Stimulated activated CD4-positive, alpha-beta T cell treated with anti-CD3 and anti-CD28 coated beads, Interleukin-4, amount 100 ng/mL, for 24 hours (primary cell): ENCODE measurements around the gene FBN2.
"Not testable (repeated sequence)": the region's sequence is repeated elsewhere in the genome, so short reads cannot be mapped to it uniquely, and the experiment has no call there.

Experiments used
- DNase-seq: peaks from one replicate; pipeline ENCODE4 v3.0.0-alpha.2; 2020

Gene FBN2

DNA sequence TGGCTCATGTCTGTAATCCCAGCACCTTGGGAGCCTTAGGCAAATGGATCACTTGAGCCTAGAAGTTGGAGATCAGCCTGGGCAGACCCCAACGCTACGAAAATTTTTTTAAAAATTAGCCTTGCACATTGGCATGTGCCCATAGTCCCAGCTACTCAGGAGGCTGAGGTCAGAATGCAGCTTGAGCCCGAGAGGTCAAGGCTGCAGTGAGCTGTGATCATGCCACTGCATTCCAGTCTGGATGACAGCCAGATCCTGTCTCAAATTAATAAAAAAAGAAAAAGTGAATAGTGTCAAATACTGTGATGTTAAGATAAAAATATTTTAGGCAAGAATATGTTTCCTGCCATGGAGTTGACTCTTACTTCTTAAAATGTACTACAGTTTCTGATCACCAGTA, 5.3 kb downstream of the FBN2 start:
- no peak for DNase-seq

GRCh38 chr5:128532127-128532526, 5.9 kb downstream of the FBN2 start:
- DNase-seq = no peak

- no peak for DNase-seq
These were observed 9.3 kb downstream of the FBN2 start for GRCh38 chr5:128528637-128529255.

- no peak for DNase-seq
These were observed 9.9 kb downstream of the FBN2 start for GRCh38 chr5:128528126-128528525.

DNA sequence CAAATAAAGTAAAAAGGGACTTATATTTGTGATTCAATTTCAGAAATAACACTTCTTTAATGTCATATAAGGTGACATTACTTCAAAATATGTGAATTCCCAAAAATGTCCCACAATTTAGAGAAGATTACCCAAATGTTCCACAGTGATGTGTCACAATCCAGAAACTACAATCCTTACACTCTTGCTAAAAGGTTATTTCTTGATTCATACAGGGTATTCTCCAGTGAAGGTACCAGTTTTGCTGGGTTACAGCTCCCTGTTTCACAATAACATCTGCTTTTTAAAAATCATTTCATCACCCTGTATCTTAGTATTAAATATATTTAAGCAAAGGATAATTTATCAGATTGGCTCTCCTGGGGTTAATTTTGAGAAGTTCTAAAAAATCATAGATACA, 11.0 kb downstream of the FBN2 start:
- DNase-seq = no peak

- no peak for DNase-seq
These were observed 15.7 kb downstream of the FBN2 start for GRCh38 chr5:128522336-128522735.

DNA sequence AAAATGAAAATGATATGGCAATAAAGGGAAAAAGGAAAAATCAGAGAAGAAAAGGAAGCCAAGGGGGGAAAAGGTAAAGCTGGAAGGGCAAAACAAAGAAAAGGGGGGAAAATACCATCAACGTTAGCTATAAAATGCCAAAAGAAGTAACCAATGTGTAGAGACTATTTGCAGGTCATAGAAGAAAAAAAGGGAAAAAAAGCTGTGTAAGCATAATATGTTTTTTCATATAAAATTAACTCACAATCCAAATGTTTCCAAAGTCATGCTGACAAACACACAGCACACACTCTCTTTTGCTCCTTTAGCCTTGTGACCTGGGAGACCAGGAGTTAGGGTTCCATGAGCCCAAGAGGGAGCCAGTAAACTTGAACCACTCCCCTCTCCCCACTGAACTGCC, 18.2 kb downstream of the FBN2 start:
- DNase-seq = no peak

DNA sequence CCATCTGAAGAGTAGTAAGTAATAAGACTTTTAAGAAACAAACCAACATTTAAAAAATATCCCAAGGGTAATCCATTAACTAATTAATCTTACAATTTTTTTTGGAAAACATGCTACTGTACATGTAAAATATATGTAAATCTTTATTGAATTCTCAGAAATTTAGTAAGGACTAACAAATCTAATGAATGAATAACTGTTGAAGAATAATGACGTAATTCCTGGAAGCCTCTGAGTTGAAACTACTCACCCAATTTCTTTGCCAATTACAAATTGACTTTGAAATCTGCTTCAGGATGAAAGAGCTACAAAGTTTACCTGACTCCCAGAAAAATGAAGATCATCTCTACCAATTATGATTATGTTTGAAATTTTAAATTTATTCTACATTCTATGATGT, 21.1 kb downstream of the FBN2 start:
- no peak for DNase-seq

- no peak for DNase-seq
These were observed 24.2 kb downstream of the FBN2 start for GRCh38 chr5:128513806-128514205.

- DNase-seq = no peak
These were observed 25.2 kb downstream of the FBN2 start for GRCh38 chr5:128512894-128513293.

- no peak for DNase-seq
These were observed 31.4 kb downstream of the FBN2 start for GRCh38 chr5:128506643-128507042.

GRCh38 chr5:128503727-128504126, 34.3 kb downstream of the FBN2 start:
- not testable (repeated sequence) for DNase-seq

DNA sequence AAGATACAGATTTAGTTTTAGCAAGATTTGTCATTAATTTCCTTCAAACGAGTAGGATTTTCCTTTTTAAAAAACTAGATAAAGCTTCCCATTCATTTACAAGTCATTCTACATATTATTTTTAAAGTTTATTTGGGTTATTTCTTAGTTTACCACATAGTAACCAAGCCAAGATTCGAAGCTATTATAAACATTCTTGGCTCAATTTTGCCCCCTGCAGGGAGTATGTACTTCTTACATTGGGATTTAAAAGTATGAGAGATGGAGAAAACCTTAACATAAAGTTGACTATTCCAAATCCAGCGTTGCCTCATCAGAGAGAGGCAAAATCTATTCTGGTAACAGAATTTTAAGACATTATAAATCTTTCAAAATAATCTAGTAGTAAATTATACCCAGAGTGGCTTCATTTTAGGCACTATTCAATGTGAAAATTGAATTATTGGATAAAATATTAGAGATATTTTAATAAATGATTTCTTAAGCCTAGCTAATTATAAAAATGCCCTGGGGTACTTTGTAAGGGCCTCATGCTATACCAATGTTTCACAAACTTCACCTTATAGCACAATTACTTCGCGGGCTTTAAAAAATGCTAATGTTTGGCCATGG, 39.1 kb downstream of the FBN2 start:
- no peak for DNase-seq

DNA sequence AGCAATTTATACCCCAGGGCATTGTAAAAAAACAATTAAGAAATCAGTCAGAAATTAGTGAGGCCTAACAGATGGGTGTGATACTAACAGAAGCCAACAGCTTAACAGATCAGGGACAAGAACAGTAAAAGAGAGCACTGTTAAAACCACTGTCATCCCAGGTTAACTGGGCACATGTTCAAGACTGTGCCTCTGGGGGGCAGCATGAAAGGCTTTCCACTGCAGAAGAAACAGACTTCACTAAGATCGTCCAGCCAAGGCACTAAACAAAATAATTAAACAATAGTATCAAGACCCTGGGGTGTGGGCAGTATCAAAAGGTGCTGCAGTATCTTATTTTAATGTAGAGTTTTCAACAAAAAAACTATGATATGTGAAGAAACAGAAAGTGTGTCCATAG, 43.5 kb downstream of the FBN2 start:
- no peak for DNase-seq

- no peak for DNase-seq
These were observed 44.3 kb downstream of the FBN2 start for GRCh38 chr5:128493657-128494329.

GRCh38 chr5:128491291-128491690, 46.8 kb downstream of the FBN2 start:
- no peak for DNase-seq

- DNase-seq = no peak
These were observed 47.3 kb downstream of the FBN2 start for GRCh38 chr5:128490761-128491160.

- no peak for DNase-seq
These were observed 51.0 kb downstream of the FBN2 start for GRCh38 chr5:128487041-128487440.

- DNase-seq = no peak
These were observed 54.3 kb downstream of the FBN2 start for GRCh38 chr5:128483738-128484137.

GRCh38 chr5:128480906-128481633, 57.0 kb downstream of the FBN2 start:
- no peak for DNase-seq

GRCh38 chr5:128480158-128480557, 57.9 kb downstream of the FBN2 start:
- no peak for DNase-seq

DNA sequence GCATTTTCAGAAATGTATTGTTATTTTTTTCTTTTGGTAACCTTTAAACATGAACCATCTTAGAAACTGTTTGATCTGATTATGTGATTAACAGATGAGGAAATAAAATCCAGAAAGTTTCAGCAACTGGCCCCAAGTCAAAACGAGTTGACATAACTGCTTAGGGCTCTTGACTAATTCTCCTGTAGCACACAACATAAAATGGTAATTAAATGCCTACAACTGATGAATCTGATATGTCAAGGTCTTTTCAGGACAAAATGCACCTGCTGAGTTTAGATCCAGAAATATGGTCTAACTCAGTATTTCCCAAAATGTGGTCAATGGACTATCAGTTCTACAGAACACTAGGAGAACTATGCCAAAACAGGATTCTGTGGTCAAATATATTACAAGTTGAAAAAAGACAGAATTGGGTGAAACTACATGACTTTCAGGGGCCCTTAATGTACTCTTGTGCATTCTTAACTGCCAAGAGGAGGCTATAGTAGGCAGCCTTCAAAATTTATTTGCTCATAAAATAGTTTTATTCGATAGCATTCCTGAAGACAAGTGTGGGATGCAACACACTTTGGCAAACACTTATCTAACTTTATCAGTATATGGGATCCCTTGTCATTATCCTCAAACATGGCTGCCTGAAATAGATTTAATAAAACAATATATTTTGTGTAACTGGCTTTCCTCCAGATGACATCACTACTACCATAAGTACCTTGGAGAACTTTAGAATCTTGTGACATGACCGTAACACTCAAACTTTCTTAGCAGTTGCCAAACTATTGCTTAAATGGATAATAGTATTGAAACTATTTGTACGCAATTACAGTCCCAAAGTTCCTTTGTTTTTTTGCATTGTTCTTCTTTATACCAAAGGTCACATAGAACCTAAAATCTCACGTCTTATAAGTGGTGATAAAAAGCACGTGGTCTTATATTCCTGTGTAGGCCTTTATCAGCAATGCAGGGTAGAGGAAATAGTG, 59.4 kb downstream of the FBN2 start:
- DNase-seq = no peak

DNA sequence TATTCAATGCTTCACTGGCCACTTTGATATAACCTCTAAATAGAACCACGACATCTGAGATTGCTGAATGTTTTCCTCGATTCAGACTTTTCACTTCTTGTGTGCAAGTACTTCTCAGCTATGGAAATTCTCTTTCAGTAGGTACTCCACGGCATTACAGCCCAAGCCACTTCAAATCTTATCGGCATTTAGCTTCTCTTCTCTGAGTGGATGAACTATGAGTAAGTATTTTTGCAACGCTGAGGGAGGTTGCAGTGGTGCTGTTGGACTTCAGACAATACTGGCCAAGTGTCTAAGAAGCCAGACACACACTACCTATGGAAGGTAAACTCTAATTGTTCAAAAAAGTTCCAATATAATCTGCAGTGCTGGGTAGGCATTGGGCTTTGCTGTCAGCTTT, 60.1 kb downstream of the FBN2 start:
- DNase-seq = no peak
